GM23338 (cell line): ENCODE results near the gene MIOS. TPM values are rescaled to one million over a fixed set of nuclear protein-coding genes. Genes with fewer than 3 reads are reported as not detected.

Source experiments
- ATAC-seq: fragments of 200-7000 bp; cut with Tn5 transposase; 3 replicates; pipeline ENCODE4 v1.9.1; 2020
- DNase-seq: peaks from one replicate; pipeline ENCODE4 v3.0.0-alpha.2; 2015; ENCODE audit warnings: low spot score
- H2AFZ ChIP-seq: fragments of 200-600 bp; sonication (generic); 2 replicates; pipeline ENCODE4 v1.8.0; 2016; ENCODE audit warnings: antibody characterized with exemption, mild to moderate bottlenecking, moderate library complexity
- H3F3A ChIP-seq: fragments of 200-600 bp; sonication (generic); replicated peaks from 2 replicates; pipeline ENCODE4 v1.8.0; 2017; ENCODE audit warnings: antibody characterized with exemption, mixed run types, low read depth
- H3K27ac ChIP-seq: fragments of 200-600 bp; sonication (generic); 2 replicates; pipeline ENCODE4 v1.6.1; 2016; ENCODE audit warnings: low read depth
- H3K27me3 ChIP-seq: fragments of 200-600 bp; sonication (generic); 2 replicates; pipeline ENCODE4 v1.8.0; 2016; ENCODE audit warnings: mild to moderate bottlenecking, mixed run types, moderate library complexity; ENCODE audit not compliant: insufficient read depth
- H3K36me3 ChIP-seq: fragments of 200-600 bp; sonication (generic); 2 replicates; pipeline ENCODE4 v1.8.0; 2016; ENCODE audit warnings: mild to moderate bottlenecking; ENCODE audit not compliant: insufficient read depth
- H3K4me1 ChIP-seq: fragments of 200-600 bp; sonication (generic); 2 replicates; pipeline ENCODE4 v1.8.0; 2016; ENCODE audit warnings: mild to moderate bottlenecking, moderate library complexity; ENCODE audit not compliant: insufficient read depth
- H3K4me2 ChIP-seq: fragments of 200-600 bp; sonication (generic); 2 replicates; pipeline ENCODE4 v1.7.1; 2017; ENCODE audit warnings: mixed run types
- H3K4me3 ChIP-seq: fragments of 200-600 bp; sonication (generic); 2 replicates; pipeline ENCODE4 v1.6.1; 2016; ENCODE audit warnings: mixed run types
- H3K79me2 ChIP-seq: fragments of 200-600 bp; sonication (generic); replicated peaks from 2 replicates; pipeline ENCODE4 v1.8.0; 2017; ENCODE audit warnings: mild to moderate bottlenecking; ENCODE audit not compliant: insufficient read depth
- H3K9me2 ChIP-seq: fragments of 200-600 bp; sonication (generic); 2 replicates; pipeline ENCODE4 v1.8.0; 2017; ENCODE audit not compliant: insufficient read depth
- H4K20me1 ChIP-seq: fragments of 200-600 bp; sonication (generic); replicated peaks from 2 replicates; pipeline ENCODE4 v1.8.0; 2017; ENCODE audit warnings: mild to moderate bottlenecking; ENCODE audit not compliant: insufficient read depth
- H3K27ac Mint-ChIP-seq: 2 replicates; pipeline ENCODE4 v1.8.0; 2020; ENCODE audit warnings: inconsistent platforms, mild to moderate bottlenecking, moderate library complexity, mixed read lengths
- H3K27me3 Mint-ChIP-seq: 3 replicates; pipeline ENCODE4 v1.8.0; 2022; ENCODE audit warnings: low read depth, mild to moderate bottlenecking, moderate library complexity, mixed read lengths, inconsistent platforms; ENCODE audit not compliant: insufficient read depth, poor library complexity
- H3K36me3 Mint-ChIP-seq: 3 replicates; pipeline ENCODE4 v1.8.0; 2021; ENCODE audit warnings: low read depth, mild to moderate bottlenecking, inconsistent platforms, moderate library complexity, mixed read lengths
- H3K4me1 Mint-ChIP-seq: 3 replicates; pipeline ENCODE4 v1.8.0; 2020; ENCODE audit warnings: mild to moderate bottlenecking, inconsistent platforms, mixed read lengths
- H3K4me3 Mint-ChIP-seq: 3 replicates; pipeline ENCODE4 v1.8.0; 2021; ENCODE audit warnings: moderate library complexity, mild to moderate bottlenecking, inconsistent platforms, mixed read lengths
- H3K9me3 Mint-ChIP-seq: 3 replicates; pipeline ENCODE4 v1.8.0; 2020; ENCODE audit warnings: moderate library complexity, mild to moderate bottlenecking, inconsistent platforms, mixed read lengths
- CREB1 ChIP-seq: fragments of 250-450 bp; sonication (Bioruptor Pico); IDR thresholded peaks from 2 replicates; pipeline ENCODE4 v1.5.0; 2020; ENCODE audit warnings: low read depth, mild to moderate bottlenecking, moderate library complexity
- CTCF ChIP-seq, 2 experiments: fragments of 200-600 bp in 1 of 2; sonication (generic) in 1 of 2; conservative IDR thresholded peaks; 2 replicates each; pipeline versions ENCODE4 v1.5.1 to v1.6.1; 2016 to 2017; ENCODE audit warnings: antibody characterized with exemption in 2 of 2, low read depth in 2 of 2, mild to moderate bottlenecking in 2 of 2, moderate library complexity in 1 of 2
- ETS1 ChIP-seq: IDR thresholded peaks from 2 replicates; pipeline ENCODE4 v1.6.1; 2016; ENCODE audit warnings: antibody characterized with exemption
- EZH2 ChIP-seq: fragments of 200-600 bp; sonication (generic); IDR thresholded peaks from one replicate; pipeline ENCODE4 v1.8.0; 2017; ENCODE audit warnings: antibody characterized with exemption, mild to moderate bottlenecking, low read depth; ENCODE audit not compliant: unreplicated experiment
- EZH2phosphoT487 ChIP-seq: fragments of 200-600 bp; sonication (generic); IDR thresholded peaks from one replicate; pipeline ENCODE4 v1.8.1; 2018; ENCODE audit warnings: antibody characterized with exemption; ENCODE audit not compliant: unreplicated experiment
- JUNB ChIP-seq: IDR thresholded peaks from one replicate; pipeline ENCODE4 v1.6.1; 2016; ENCODE audit warnings: antibody characterized with exemption; ENCODE audit not compliant: unreplicated experiment
- NANOG ChIP-seq: IDR thresholded peaks from 2 replicates; pipeline ENCODE4 v1.6.1; 2016; ENCODE audit warnings: antibody characterized with exemption, borderline replicate concordance
- POLR2AphosphoS5 ChIP-seq: IDR thresholded peaks from 2 replicates; pipeline ENCODE4 v1.6.1; 2016; ENCODE audit warnings: antibody characterized with exemption, low read depth
- REST ChIP-seq: IDR thresholded peaks from one replicate; pipeline ENCODE4 v1.6.1; 2018; ENCODE audit warnings: antibody characterized with exemption; ENCODE audit not compliant: unreplicated experiment
- STAT1 ChIP-seq: IDR thresholded peaks from one replicate; pipeline ENCODE4 v1.6.1; 2016; ENCODE audit warnings: antibody characterized with exemption; ENCODE audit not compliant: unreplicated experiment
- ZNF114 ChIP-seq: fragments of 250-450 bp; sonication (Bioruptor Pico); IDR thresholded peaks from 2 replicates; pipeline ENCODE4 v1.5.0; 2020; ENCODE audit warnings: mild to moderate bottlenecking, moderate library complexity
- ZNF331 ChIP-seq: fragments of 250-450 bp; sonication (Bioruptor Pico); IDR thresholded peaks from 2 replicates; pipeline ENCODE4 v1.5.0; 2020; ENCODE audit warnings: low read depth, mild to moderate bottlenecking, moderate library complexity
- ZNF462 ChIP-seq: fragments of 250-450 bp; sonication (Bioruptor Pico); IDR thresholded peaks from 2 replicates; pipeline ENCODE4 v1.5.0; 2020; ENCODE audit warnings: mild to moderate bottlenecking, moderate library complexity
- polyA plus RNA-seq: library from polyadenylated mRNA; unstranded; fragments of >200 nt; fragmentation: Nextera tagmentation; extraction: Ambion mirVana; gene quantifications from 2 replicates; pipeline ENCODE4 v1.2.1, GENCODE V29; 2016
- total RNA-seq: library from RNA; depleted of rRNA; stranded (reverse); fragments of >200 nt; shearing (Covaris generic); gene quantifications from 2 replicates; pipeline ENCODE4 v1.2.3, GENCODE V29; 2014

MIOS gene
- total and polyA plus RNA-seq, 2 experiments from 2014 or later = 13.1 to 85.7 TPM

DNA sequence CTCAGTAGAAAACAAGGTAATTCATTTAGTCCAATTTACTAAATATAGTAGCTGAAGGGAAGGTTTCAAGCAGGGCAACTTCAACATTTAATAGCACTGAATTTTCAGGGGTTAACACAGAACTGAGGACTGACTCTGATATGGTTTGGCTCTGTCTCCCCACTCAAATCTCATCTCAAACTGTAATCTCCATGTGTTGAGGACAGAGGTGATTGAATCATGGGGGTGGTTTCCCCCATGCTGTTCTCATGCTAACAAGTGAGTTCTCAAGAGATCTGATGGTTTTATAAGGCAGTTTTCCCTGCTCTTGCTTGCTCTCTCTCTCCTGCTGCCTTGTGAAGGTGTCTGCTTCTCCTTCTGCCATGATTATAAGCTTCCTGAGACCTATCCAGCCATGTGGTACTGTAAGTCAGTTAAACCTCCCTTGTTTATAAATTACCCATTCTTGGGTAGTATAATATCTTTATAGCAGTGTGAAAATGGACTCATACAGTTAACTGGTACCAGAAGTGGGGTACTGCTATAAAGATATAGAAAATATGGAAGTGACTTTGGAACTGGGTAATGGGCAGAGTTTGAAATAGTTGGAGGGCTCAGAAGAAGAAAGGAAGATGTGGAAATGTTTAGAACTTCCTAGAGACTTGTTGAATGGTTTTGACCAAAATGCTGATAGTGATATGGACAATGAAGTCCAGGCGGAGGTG is 64.1 kb downstream of the MIOS start:
- peaks cover 48% of the 10 kb centered on the region for H3K36me3 Mint-ChIP-seq
- H3K9me3 Mint-ChIP-seq = peaks cover 44% of the 10 kb centered on the region
- H3K4me1 Mint-ChIP-seq = no peaks in the 10 kb centered on the region
- Histone ChIP-seq H3K36me3 (peaks cover 8% of the 10 kb centered on the region; the same call in 1 of the 2 replicates), H3F3A (no peaks in the 10 kb centered on the region), H3K27me3 (no peaks in the 10 kb centered on the region), H4K20me1 (no peaks in the 10 kb centered on the region), H3K4me1 (no peaks in the 10 kb centered on the region), H3K4me3 (no peak overlapping the region), H2AFZ (no peak overlapping the region), H3K27ac (no peak overlapping the region), H3K9me2 (0 out of 2 replicates have a peak, but pooled peaks cover 5% of the 10 kb centered on the region), H3K4me2 (no peak overlapping the region), H3K79me2 (no peaks in the 10 kb centered on the region)
- no peak overlapping the region for H3K4me3 Mint-ChIP-seq
- no peak for DNase-seq
- no peak overlapping the region for H3K27ac Mint-ChIP-seq
- H3K27me3 Mint-ChIP-seq = no peaks in the 10 kb centered on the region
- ATAC-seq = no peak
- no peak for TF ChIP-seq ZNF331
- TF ChIP-seq EZH2 = no peak
- TF ChIP-seq CREB1 (CRISPR knock-in tag) = no peak
- TF ChIP-seq REST = no peak
- no peak for TF ChIP-seq STAT1
- TF ChIP-seq CTCF (conservative IDR thresholded peaks at IDR 0.05; ENCODE audit: low read depth in 2 of 2) = no peak
- no peak for TF ChIP-seq EZH2phosphoT487
- TF ChIP-seq ETS1 = no peak
- no peak for TF ChIP-seq POLR2AphosphoS5
- TF ChIP-seq NANOG = no peak
- no peak for TF ChIP-seq ZNF462
- no peak for TF ChIP-seq JUNB
- no peak for TF ChIP-seq ZNF114 (CRISPR knock-in tag)
